ENCODE results near the gene ILF3.

DNA sequence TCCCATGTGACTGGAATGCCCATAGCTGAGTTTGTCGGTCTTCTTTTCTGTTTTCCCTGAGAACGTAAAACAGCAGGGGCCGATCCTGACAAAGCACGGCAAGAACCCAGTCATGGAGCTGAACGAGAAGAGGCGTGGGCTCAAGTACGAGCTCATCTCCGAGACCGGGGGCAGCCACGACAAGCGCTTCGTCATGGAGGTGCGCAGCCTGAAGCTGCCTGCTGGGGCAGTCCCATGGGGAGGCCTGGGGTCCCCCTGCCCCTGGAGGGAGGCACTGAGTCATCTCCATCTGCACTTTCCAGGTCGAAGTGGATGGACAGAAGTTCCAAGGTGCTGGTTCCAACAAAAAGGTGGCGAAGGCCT, 28.9 kb downstream of the ILF3 start:
- TF ChIP-seq, protein P1, sequence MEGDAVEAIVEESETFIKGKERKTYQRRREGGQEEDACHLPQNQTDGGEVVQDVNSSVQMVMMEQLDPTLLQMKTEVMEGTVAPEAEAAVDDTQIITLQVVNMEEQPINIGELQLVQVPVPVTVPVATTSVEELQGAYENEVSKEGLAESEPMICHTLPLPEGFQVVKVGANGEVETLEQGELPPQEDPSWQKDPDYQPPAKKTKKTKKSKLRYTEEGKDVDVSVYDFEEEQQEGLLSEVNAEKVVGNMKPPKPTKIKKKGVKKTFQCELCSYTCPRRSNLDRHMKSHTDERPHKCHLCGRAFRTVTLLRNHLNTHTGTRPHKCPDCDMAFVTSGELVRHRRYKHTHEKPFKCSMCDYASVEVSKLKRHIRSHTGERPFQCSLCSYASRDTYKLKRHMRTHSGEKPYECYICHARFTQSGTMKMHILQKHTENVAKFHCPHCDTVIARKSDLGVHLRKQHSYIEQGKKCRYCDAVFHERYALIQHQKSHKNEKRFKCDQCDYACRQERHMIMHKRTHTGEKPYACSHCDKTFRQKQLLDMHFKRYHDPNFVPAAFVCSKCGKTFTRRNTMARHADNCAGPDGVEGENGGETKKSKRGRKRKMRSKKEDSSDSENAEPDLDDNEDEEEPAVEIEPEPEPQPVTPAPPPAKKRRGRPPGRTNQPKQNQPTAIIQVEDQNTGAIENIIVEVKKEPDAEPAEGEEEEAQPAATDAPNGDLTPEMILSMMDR (IDR thresholded peaks at IDR 0.05; ENCODE audit: low read depth, low read length, poor library complexity, severe bottlenecking) = no peak
- TF ChIP-seq EZH2phosphoT487 (IDR thresholded peaks at IDR 0.05; ENCODE audit: borderline replicate concordance, low read length) = no peak
